Ishikawa (cell line): Measurements from ENCODE around the gene PDZD2.

ENCODE experiments used
- CEBPB ChIP-seq: IDR thresholded peaks from 2 replicates; pipeline ENCODE4 v1.6.1; 2012
- CREB1 ChIP-seq: IDR thresholded peaks from 2 replicates; pipeline ENCODE4 v1.6.1; 2012; ENCODE audit warnings: low read depth
- EGR1 ChIP-seq: IDR thresholded peaks from 2 replicates; pipeline ENCODE4 v1.6.1; 2012
- EP300 ChIP-seq: IDR thresholded peaks from 2 replicates; pipeline ENCODE4 v1.6.1; 2012; ENCODE audit warnings: borderline replicate concordance
- FOXM1 ChIP-seq: IDR thresholded peaks from 2 replicates; pipeline ENCODE4 v1.6.1; 2012; ENCODE audit warnings: low read depth, borderline replicate concordance
- MAX ChIP-seq: IDR thresholded peaks from 2 replicates; pipeline ENCODE4 v1.6.1; 2012
- NFIC ChIP-seq: IDR thresholded peaks from 2 replicates; pipeline ENCODE4 v1.6.1; 2012
- RAD21 ChIP-seq: IDR thresholded peaks from 2 replicates; pipeline ENCODE4 v1.6.1; 2012; ENCODE audit warnings: low read depth
- REST ChIP-seq: IDR thresholded peaks from 2 replicates; pipeline ENCODE4 v1.6.1; 2012; ENCODE audit warnings: low read depth, mild to moderate bottlenecking
- TAF1 ChIP-seq: IDR thresholded peaks from 2 replicates; pipeline ENCODE4 v1.6.1; 2012; ENCODE audit warnings: low read depth, mild to moderate bottlenecking
- TCF12 ChIP-seq: IDR thresholded peaks from 2 replicates; pipeline ENCODE4 v1.6.1; 2012; ENCODE audit warnings: low read depth
- TEAD4 ChIP-seq: IDR thresholded peaks from 2 replicates; pipeline ENCODE4 v1.6.1; 2012
- USF1 ChIP-seq: IDR thresholded peaks from 2 replicates; pipeline ENCODE4 v1.6.1; 2012
- YY1 ChIP-seq: IDR thresholded peaks from 2 replicates; pipeline ENCODE4 v1.6.1; 2012; ENCODE audit warnings: low read depth
- ZBTB7A ChIP-seq: IDR thresholded peaks from 2 replicates; pipeline ENCODE4 v1.6.1; 2012; ENCODE audit warnings: low read depth

The PDZD2 gene

GRCh38 chr5:32132757-32133156, 493.8 kb downstream of the PDZD2 start:
- TF ChIP-seq MAX (no peak), ZBTB7A (no peak)

- TF ChIP-seq RAD21 (no peak), FOXM1 (no peak), USF1 (no peak), NFIC (no peak), ZBTB7A (no peak), YY1 (no peak), CREB1 (no peak), CEBPB (no peak), TAF1 (no peak), EGR1 (no peak), EP300 (no peak), TCF12 (no peak), REST (no peak), MAX (no peak), TEAD4 (no peak)
Measured at GRCh38 chr5:32135086-32135485, 496.2 kb downstream of the PDZD2 start.

- TF ChIP-seq TEAD4, result no peak
- TF ChIP-seq RAD21, result no peak
- no peak for TF ChIP-seq CEBPB
- no peak for TF ChIP-seq TAF1
- TF ChIP-seq TCF12, result no peak
- TF ChIP-seq FOXM1, result no peak
- no peak for TF ChIP-seq CREB1
- no peak for TF ChIP-seq EP300
- no peak for TF ChIP-seq MAX
- no peak for TF ChIP-seq ZBTB7A
- TF ChIP-seq YY1, result no peak
- TF ChIP-seq REST, result no peak
- TF ChIP-seq EGR1, result no peak
- no peak for TF ChIP-seq USF1
Measured at GRCh38 chr5:32136342-32136741, 497.4 kb downstream of the PDZD2 start.

GRCh38 chr5:32138839-32139493, 500.0 kb downstream of the PDZD2 start:
- TF ChIP-seq REST (no peak), CREB1 (no peak), NFIC (no peak), FOXM1 (no peak), EGR1 (no peak), TCF12 (no peak), CEBPB (no peak), USF1 (no peak), RAD21 (no peak), MAX (no peak), TEAD4 (no peak)
